Measurements from ENCODE around the gene ANP32B.

The ANP32B gene

DNA sequence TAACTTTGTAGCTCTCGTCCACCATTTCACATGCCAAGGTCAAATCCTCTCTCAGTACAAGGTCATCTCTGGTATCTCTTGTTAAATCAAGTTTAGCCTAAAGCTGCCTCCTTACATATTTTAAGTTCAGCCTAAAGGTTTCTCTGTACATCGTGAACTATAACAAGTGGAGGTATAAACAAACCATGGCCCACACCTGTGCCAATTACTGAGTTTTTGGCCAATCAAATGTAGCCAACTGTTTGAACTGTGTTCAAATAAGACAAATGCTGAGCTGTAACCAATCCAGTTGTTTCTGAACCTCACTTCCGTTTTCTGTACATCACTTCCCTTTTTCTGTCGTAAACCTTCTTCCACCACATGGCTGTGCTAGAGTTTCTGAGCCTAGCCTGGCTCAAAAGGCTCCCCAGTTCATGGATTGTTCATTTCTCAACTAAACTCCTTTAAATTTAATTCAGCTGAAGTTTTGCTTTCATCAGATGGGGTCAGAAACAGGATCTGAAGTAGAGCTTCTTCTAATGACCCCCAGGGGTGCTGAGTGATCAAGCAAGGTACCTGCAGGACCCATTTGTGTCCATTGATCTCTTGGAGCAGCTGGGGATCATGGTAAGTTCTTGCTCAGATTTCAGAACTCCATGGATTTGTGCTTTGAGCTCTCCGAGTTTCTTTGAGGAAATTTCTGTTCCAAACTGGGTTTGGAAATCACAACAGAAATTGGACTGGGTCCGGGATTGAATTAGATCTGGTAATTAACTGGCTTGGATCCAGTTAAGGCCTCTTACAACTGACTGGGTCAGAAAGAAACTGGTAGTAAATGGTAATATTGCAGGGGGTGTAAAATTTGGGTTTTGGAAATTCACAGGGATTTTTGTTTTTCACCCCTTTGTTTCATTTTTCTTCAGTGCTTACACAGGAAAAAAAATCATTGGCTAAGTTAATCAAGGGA lies 62.4 kb downstream of the ANP32B start:
- no peaks in the 10 kb centered on the region for H3K4me1 ChIP-seq (ENCODE audit: insufficient read depth, insufficient read length)
- TF ChIP-seq SUZ12 (IDR thresholded peaks at IDR 0.05; ENCODE audit: extremely low read depth, insufficient read depth, insufficient read length) (no peak), ZNF274 (IDR thresholded peaks at IDR 0.05; ENCODE audit: low read depth, low read length) (no peak), YY1 (IDR thresholded peaks at IDR 0.05; ENCODE audit: insufficient read depth, insufficient read length) (no peak)
- no peak overlapping the region for H3K4me3 ChIP-seq (ENCODE audit: insufficient read length, low read depth)
- H3K9me3 ChIP-seq (ENCODE audit: insufficient read depth, low read length): no peaks in the 10 kb centered on the region
- H3K27me3 ChIP-seq (ENCODE audit: insufficient read depth, insufficient read length): no peaks in the 10 kb centered on the region
- DNase-seq (ENCODE audit: low read depth, low spot score): no peak
- no peak overlapping the region for H3K9ac ChIP-seq (ENCODE audit: insufficient read length, low read depth)
- H3K36me3 ChIP-seq (ENCODE audit: insufficient read depth, insufficient read length, low read length): no peaks in the 10 kb centered on the region

DNA sequence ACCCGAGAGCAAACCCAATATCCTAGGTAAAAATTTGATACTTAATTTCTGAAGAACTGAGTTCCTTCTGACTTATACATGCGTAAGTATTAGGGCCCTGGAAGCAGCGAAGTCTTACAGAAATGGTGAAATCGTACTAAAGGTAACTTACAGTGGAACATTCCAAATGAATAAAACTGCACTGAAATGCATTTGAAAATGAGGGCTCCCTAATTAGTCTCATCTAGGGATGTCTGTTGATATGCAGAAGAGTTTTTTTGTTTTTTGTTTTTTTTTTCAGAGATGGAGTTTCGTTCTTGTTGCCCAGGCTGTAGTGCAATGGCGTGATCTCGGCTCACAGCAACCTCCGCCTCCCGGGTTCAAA lies 63.0 kb downstream of the ANP32B start:
- H3K9me3 ChIP-seq (ENCODE audit: insufficient read depth, low read length): no peaks in the 10 kb centered on the region
- H3K27me3 ChIP-seq (ENCODE audit: insufficient read depth, insufficient read length): no peaks in the 10 kb centered on the region
- DNase-seq (ENCODE audit: low read depth, low spot score): no peak
- H3K4me1 ChIP-seq (ENCODE audit: insufficient read depth, insufficient read length): no peaks in the 10 kb centered on the region
- no peak for TF ChIP-seq SUZ12 (IDR thresholded peaks at IDR 0.05; ENCODE audit: extremely low read depth, insufficient read depth, insufficient read length)
- no peak for TF ChIP-seq ZNF274 (IDR thresholded peaks at IDR 0.05; ENCODE audit: low read depth, low read length)
- TF ChIP-seq YY1 (IDR thresholded peaks at IDR 0.05; ENCODE audit: insufficient read depth, insufficient read length): no peak
- no peak overlapping the region for H3K4me3 ChIP-seq (ENCODE audit: insufficient read length, low read depth)
- no peaks in the 10 kb centered on the region for H3K36me3 ChIP-seq (ENCODE audit: insufficient read depth, insufficient read length, low read length)
- no peak overlapping the region for H3K9ac ChIP-seq (ENCODE audit: insufficient read length, low read depth)

DNA sequence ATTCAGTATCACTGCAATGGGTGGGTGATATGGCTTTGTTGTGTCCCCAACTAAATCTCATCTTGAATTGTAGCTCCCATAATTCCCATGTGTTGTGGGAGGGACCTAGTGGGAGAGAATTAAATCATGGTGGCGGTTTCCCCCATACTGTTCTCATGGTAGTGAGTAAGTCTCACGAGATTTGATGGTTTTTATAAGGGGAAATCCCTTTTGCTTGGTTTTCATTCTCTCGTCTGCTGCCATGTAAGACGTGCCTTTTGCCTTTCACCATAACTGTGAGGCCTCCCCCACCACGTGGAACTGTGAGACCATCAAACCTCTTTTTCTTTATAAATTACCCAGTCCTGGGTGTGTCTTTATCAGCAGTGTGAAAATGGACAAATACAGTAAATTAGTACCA lies 63.9 kb downstream of the ANP32B start:
- Histone ChIP-seq H3K9me3 (ENCODE audit: insufficient read depth, low read length) (no peaks in the 10 kb centered on the region), H3K36me3 (ENCODE audit: insufficient read depth, insufficient read length, low read length) (no peaks in the 10 kb centered on the region), H3K4me1 (ENCODE audit: insufficient read depth, insufficient read length) (no peaks in the 10 kb centered on the region), H3K4me3 (ENCODE audit: insufficient read length, low read depth) (no peak overlapping the region), H3K9ac (ENCODE audit: insufficient read length, low read depth) (no peak overlapping the region), H3K27me3 (ENCODE audit: insufficient read depth, insufficient read length) (no peaks in the 10 kb centered on the region)
- no peak for TF ChIP-seq SUZ12 (IDR thresholded peaks at IDR 0.05; ENCODE audit: extremely low read depth, insufficient read depth, insufficient read length)
- TF ChIP-seq ZNF274 (IDR thresholded peaks at IDR 0.05; ENCODE audit: low read depth, low read length): no peak
- TF ChIP-seq YY1 (IDR thresholded peaks at IDR 0.05; ENCODE audit: insufficient read depth, insufficient read length): no peak
- no peak for DNase-seq (ENCODE audit: low read depth, low spot score)

DNA sequence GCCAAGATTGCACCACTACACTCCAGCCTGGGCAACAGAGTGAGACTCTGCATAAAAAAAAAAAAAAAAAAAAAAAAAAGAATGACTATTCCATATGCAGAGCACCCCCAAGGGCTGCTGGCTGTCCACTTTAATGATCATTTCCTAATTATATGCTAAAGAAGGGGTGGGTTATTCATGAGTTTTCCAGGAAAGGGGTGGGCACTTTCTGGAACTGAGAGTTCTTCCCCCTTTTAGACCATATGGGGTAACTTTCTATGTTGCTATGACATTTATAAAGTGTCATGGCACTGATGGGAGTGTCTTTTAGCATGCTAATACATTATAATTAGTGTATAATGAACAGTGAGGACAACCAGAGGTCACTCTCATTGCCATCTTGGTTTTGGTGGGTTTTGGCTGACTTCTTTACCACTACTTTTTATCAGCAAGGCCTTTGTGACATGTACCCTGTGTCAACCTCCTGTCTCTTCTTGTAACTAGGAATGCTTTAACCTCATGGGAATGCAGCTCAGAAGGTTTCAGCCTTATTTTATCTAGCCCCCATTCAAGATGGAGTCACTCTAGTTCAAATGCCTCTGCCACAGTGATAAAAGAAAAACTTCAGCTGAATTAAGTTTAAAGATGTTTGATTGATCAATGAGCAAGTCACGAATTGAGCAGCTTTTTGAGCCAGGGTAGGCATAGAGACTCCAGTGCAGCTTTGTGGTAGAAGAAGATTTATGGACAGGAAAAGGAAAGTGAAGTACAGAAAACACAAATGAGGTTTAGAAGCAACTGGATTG lies 66.3 kb downstream of the ANP32B start:
- Histone ChIP-seq H3K9ac (ENCODE audit: insufficient read length, low read depth) (no peak overlapping the region), H3K4me3 (ENCODE audit: insufficient read length, low read depth) (no peak overlapping the region), H3K9me3 (ENCODE audit: insufficient read depth, low read length) (no peaks in the 10 kb centered on the region), H3K27me3 (ENCODE audit: insufficient read depth, insufficient read length) (no peaks in the 10 kb centered on the region), H3K4me1 (ENCODE audit: insufficient read depth, insufficient read length) (no peaks in the 10 kb centered on the region), H3K36me3 (ENCODE audit: insufficient read depth, insufficient read length, low read length) (no peaks in the 10 kb centered on the region)
- no peak for DNase-seq (ENCODE audit: low read depth, low spot score)
- no peak for TF ChIP-seq YY1 (IDR thresholded peaks at IDR 0.05; ENCODE audit: insufficient read depth, insufficient read length)
- TF ChIP-seq SUZ12 (IDR thresholded peaks at IDR 0.05; ENCODE audit: extremely low read depth, insufficient read depth, insufficient read length): no peak
- no peak for TF ChIP-seq ZNF274 (IDR thresholded peaks at IDR 0.05; ENCODE audit: low read depth, low read length)

DNA sequence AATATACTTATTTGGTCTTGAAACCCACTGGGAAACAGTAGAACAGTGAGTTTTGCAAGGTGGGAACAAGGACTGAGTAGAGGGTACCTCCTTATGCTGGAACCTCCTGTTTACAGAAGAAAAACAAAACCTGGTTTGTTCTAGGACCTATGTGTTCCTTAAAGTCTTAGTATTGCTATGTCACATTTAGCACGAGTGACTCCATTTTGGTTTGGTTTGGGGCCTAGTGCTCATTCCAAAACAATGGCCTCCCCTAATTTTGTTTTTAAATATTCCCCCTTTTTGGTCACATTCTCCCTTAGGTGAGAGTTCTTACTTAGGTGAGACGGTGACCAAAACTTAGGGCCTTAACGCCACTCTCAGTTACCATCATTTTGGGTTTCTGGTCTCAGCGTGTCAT lies 67.2 kb downstream of the ANP32B start:
- H3K27me3 ChIP-seq (ENCODE audit: insufficient read depth, insufficient read length): no peaks in the 10 kb centered on the region
- DNase-seq (ENCODE audit: low read depth, low spot score): no peak
- no peaks in the 10 kb centered on the region for H3K36me3 ChIP-seq (ENCODE audit: insufficient read depth, insufficient read length, low read length)
- H3K4me3 ChIP-seq (ENCODE audit: insufficient read length, low read depth): no peak overlapping the region
- no peaks in the 10 kb centered on the region for H3K4me1 ChIP-seq (ENCODE audit: insufficient read depth, insufficient read length)
- H3K9me3 ChIP-seq (ENCODE audit: insufficient read depth, low read length): no peaks in the 10 kb centered on the region
- no peak for TF ChIP-seq YY1 (IDR thresholded peaks at IDR 0.05; ENCODE audit: insufficient read depth, insufficient read length)
- no peak for TF ChIP-seq ZNF274 (IDR thresholded peaks at IDR 0.05; ENCODE audit: low read depth, low read length)
- no peak for TF ChIP-seq SUZ12 (IDR thresholded peaks at IDR 0.05; ENCODE audit: extremely low read depth, insufficient read depth, insufficient read length)
- no peak overlapping the region for H3K9ac ChIP-seq (ENCODE audit: insufficient read length, low read depth)

DNA sequence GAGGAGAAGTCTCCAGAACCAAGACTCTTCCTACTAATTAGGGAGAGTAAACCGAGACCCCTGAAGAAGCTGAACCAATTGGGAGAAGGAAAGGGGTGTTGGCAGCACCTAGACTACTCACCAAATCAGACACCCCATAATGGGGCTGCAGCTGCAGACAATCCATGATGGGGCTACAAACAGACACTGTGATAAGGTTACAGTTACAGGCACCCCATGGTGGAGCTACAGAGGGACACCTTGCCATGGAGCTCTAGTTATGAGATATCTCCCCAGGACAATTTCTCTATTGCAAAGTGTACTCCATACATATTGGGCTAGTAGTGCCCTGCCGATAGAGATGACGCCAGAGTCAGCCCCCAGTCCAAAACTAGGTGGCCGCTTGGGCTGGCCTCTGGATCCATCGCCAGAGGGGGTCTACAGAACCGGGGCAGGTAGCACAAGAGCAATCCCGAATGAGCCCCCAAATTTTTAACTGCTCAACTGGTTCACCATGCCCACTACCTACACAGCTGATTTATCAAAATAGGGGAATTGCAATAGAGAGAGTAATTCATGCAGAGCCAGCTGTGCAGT lies 71.3 kb downstream of the ANP32B start:
- no peak for DNase-seq (ENCODE audit: low read depth, low spot score)
- Histone ChIP-seq H3K9me3 (ENCODE audit: insufficient read depth, low read length) (no peaks in the 10 kb centered on the region), H3K4me3 (ENCODE audit: insufficient read length, low read depth) (no peak overlapping the region), H3K36me3 (ENCODE audit: insufficient read depth, insufficient read length, low read length) (peaks cover 7% of the 10 kb centered on the region), H3K27me3 (ENCODE audit: insufficient read depth, insufficient read length) (no peaks in the 10 kb centered on the region), H3K4me1 (ENCODE audit: insufficient read depth, insufficient read length) (peaks cover 4% of the 10 kb centered on the region), H3K9ac (ENCODE audit: insufficient read length, low read depth) (no peak overlapping the region)
- TF ChIP-seq ZNF274 (IDR thresholded peaks at IDR 0.05; ENCODE audit: low read depth, low read length) (no peak), YY1 (IDR thresholded peaks at IDR 0.05; ENCODE audit: insufficient read depth, insufficient read length) (no peak), SUZ12 (IDR thresholded peaks at IDR 0.05; ENCODE audit: extremely low read depth, insufficient read depth, insufficient read length) (no peak)

All from NT2/D1 (cell line).